Measurements from ENCODE around the gene KCNK7.

KCNK7 gene

DNA sequence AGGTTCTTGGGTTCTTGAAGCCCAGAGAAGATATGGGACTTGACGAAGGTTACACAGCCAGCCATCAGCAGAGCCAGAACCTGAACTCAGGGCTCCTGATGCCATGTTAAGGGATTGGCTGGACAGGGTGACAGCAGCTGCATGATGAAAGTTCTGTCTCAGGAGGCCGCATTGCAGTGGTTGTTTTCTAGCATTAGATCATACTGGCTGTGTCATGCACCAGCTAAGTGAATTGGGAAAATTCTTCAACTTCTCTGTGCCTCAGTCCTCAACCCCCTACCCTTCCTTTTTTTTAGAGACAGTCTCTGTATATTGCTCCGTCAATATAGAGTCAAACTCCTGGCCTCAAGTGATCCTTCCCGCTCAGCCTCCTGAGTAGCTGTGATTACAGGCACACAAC, 32.0 kb downstream of the KCNK7 start:
- H3K4me3 ChIP-seq (ENCODE audit: low read depth in 1 of 2, low read length in 1 of 2): no peak overlapping the region
- TF ChIP-seq, protein P1, sequence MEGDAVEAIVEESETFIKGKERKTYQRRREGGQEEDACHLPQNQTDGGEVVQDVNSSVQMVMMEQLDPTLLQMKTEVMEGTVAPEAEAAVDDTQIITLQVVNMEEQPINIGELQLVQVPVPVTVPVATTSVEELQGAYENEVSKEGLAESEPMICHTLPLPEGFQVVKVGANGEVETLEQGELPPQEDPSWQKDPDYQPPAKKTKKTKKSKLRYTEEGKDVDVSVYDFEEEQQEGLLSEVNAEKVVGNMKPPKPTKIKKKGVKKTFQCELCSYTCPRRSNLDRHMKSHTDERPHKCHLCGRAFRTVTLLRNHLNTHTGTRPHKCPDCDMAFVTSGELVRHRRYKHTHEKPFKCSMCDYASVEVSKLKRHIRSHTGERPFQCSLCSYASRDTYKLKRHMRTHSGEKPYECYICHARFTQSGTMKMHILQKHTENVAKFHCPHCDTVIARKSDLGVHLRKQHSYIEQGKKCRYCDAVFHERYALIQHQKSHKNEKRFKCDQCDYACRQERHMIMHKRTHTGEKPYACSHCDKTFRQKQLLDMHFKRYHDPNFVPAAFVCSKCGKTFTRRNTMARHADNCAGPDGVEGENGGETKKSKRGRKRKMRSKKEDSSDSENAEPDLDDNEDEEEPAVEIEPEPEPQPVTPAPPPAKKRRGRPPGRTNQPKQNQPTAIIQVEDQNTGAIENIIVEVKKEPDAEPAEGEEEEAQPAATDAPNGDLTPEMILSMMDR (IDR thresholded peaks at IDR 0.05): no peak
- H3K4me1 ChIP-seq (ENCODE audit: control insufficient read depth in 1 of 2, insufficient read depth in 1 of 2, low read depth in 1 of 2, low read length in 1 of 2): peaks cover 12 to 15% of the 10 kb centered on the region in 2 experiments
- no peaks in the 10 kb centered on the region for H3K9me3 ChIP-seq
- no peaks in the 10 kb centered on the region for H3K36me3 ChIP-seq
- no peak overlapping the region for H3K27ac ChIP-seq
- H3K27me3 ChIP-seq: peaks cover 42% of the 10 kb centered on the region

DNA sequence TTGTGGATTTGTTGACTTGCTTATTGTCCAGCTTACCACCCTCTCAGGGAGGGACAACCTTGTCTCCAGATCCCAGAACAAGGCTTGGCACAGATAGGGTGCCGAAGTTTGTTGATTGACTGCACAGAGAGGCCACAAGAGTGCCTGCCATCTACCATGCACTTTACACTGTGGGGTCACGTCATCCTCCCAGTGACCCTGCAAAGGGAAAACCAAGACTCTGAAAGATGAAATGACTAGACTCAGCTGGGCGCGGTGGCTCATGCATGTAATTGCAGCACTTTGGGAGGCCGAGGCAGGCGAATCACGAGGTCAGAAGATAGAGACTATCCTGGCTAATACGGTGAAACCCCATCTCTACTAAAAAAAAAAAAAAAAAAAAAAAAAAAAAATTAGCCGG, 32.8 kb downstream of the KCNK7 start:
- peaks cover 50% of the 10 kb centered on the region for H3K27me3 ChIP-seq
- no peak overlapping the region for H3K27ac ChIP-seq
- H3K36me3 ChIP-seq: no peaks in the 10 kb centered on the region
- no peak overlapping the region for H3K4me3 ChIP-seq (ENCODE audit: low read depth in 1 of 2, low read length in 1 of 2)
- no peaks in the 10 kb centered on the region for H3K9me3 ChIP-seq
- peaks cover 12 to 18% of the 10 kb centered on the region in 2 experiments for H3K4me1 ChIP-seq (ENCODE audit: control insufficient read depth in 1 of 2, insufficient read depth in 1 of 2, low read depth in 1 of 2, low read length in 1 of 2)
- TF ChIP-seq, protein P1 (IDR thresholded peaks at IDR 0.05): no peak

DNA sequence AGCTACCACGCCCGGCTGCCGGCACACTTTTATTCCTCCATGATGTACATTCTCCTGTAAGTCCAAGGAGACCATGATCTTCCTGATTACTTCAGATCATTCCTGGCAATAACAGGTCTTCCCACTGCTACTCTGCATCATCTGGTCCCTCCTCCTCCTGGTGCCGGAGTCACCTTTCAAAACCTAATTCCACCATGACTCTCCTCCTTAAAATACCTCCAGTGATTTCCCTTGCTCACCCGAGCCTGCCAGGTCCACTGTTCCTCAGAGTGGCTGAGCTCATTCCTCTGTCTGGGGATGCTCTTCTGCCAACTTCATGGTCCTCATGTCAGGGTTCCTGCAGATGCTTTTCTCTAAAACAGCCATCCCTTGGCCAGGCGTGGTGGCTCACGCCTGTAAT, 33.6 kb downstream of the KCNK7 start:
- peaks cover 58% of the 10 kb centered on the region for H3K27me3 ChIP-seq
- no peaks in the 10 kb centered on the region for H3K36me3 ChIP-seq
- H3K27ac ChIP-seq: no peak overlapping the region
- TF ChIP-seq, protein P1 (IDR thresholded peaks at IDR 0.05): no peak
- no peak overlapping the region for H3K4me3 ChIP-seq (ENCODE audit: low read depth in 1 of 2, low read length in 1 of 2)
- H3K4me1 ChIP-seq (ENCODE audit: control insufficient read depth in 1 of 2, insufficient read depth in 1 of 2, low read depth in 1 of 2, low read length in 1 of 2): peaks cover 12 to 18% of the 10 kb centered on the region in 2 experiments
- no peaks in the 10 kb centered on the region for H3K9me3 ChIP-seq

DNA sequence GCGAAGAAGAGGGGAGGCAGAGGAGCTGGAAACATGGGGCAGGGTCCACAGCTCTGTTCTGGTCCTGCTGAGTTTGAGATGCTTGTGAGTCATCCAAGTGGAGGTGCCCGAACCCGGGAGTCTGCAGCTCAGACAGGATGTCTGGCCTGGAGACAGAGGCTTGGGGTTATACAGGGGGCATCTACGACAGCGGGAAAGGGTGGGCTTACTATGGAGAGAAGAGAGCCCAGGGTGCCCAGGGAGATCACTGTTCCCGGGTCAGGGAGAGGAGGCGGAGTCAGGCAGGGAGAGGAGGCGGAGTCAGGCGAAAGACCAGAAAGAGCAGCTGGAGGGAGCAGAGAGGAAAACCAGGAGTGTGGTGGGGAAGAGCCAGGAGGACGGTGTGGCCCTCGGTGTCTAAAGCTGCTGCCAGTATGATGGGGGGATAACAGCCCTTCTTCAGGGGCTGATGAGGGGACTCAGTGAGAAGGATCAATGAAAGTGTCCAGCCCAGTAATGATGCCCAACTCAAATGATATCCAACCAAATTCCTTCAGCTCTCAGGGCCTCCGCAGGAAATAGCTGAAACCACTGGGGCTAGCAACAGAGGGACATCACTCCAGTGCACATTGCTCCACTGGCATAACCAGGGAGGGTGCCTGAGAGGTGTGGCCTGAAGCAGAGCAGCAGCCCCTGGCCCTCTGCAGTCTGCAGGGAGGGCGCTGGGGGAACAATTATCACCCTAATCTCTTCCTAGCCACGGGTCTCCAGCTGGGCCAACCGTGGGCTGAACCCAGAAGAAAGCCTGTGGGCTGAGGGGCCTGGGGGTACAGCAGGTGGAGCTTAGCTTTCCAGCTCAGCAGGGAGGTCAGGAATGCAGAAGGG, 34.8 kb downstream of the KCNK7 start:
- peaks cover 8 to 18% of the 10 kb centered on the region in 2 experiments for H3K4me1 ChIP-seq (ENCODE audit: control insufficient read depth in 1 of 2, insufficient read depth in 1 of 2, low read depth in 1 of 2, low read length in 1 of 2)
- no peaks in the 10 kb centered on the region for H3K36me3 ChIP-seq
- H3K4me3 ChIP-seq (ENCODE audit: low read depth in 1 of 2, low read length in 1 of 2): no peak overlapping the region
- no peak overlapping the region for H3K27ac ChIP-seq
- H3K27me3 ChIP-seq: peaks cover 70% of the 10 kb centered on the region
- TF ChIP-seq, protein P1 (IDR thresholded peaks at IDR 0.05): no peak
- H3K9me3 ChIP-seq: no peaks in the 10 kb centered on the region

DNA sequence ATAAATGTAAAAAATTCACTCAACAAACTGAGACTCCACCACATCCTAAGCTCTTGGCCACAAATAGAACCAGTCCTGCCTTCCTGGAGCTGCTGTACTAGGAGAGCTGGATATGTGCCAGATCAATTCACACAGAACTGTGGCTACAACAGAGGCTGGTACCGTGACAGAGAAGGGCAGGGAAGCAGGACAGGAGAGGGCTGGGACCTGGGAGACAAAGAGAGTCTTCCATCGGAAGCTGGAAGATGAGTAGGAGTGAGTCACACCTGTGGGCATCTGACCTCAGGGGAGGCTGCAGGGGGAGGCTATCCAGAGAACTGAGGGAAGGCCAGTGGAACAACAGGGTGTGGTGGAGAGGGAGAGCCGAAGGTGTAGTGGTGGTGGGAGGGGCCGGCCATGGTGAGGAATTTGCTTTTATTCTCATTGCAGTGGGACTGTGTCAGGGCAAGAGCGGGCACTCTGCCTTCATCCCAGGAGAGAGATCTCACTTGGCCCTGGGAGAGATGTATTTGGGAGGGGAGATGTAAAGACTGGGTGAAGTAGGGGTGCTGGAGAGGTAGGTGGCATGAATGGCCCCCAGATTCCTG, 35.6 kb downstream of the KCNK7 start:
- Histone ChIP-seq H3K4me3 (ENCODE audit: low read depth in 1 of 2, low read length in 1 of 2) (no peak overlapping the region), H3K36me3 (no peaks in the 10 kb centered on the region), H3K9me3 (no peaks in the 10 kb centered on the region), H3K27me3 (peaks cover 78% of the 10 kb centered on the region), H3K4me1 (ENCODE audit: control insufficient read depth in 1 of 2, insufficient read depth in 1 of 2, low read depth in 1 of 2, low read length in 1 of 2) (peaks cover 4 to 14% of the 10 kb centered on the region in 2 experiments), H3K27ac (no peak overlapping the region)
- TF ChIP-seq, protein P1 (IDR thresholded peaks at IDR 0.05): no peak

All from neutrophil (primary cell).